LNCaP clone FGC (cell line): ENCODE data around the gene XPO6.

Experiments
- DNase-seq: peaks from one replicate; pipeline ENCODE4 v3.0.0-alpha.2; 2011; ENCODE audit warnings: low read depth
- H3K4me3 ChIP-seq: 2 replicates; pipeline ENCODE4 v1.5.1; 2011; ENCODE audit warnings: mild to moderate bottlenecking, low read depth, low read length, control low read depth
- CTCF ChIP-seq: IDR thresholded peaks from 2 replicates; pipeline ENCODE4 v1.5.1; 2012; ENCODE audit warnings: mild to moderate bottlenecking; ENCODE audit not compliant: control insufficient read depth, insufficient read depth; ENCODE audit errors: extremely low read depth

The XPO6 gene

GRCh38 chr16:28107232-28107631 is 104.5 kb downstream of the XPO6 start:
- no peak for TF ChIP-seq CTCF
- H3K4me3 ChIP-seq = no peak overlapping the region
- no peak for DNase-seq

- no peak overlapping the region for H3K4me3 ChIP-seq
- no peak for TF ChIP-seq CTCF
- no peak for DNase-seq
These were observed 105.1 kb downstream of the XPO6 start for GRCh38 chr16:28106467-28107215.

DNA sequence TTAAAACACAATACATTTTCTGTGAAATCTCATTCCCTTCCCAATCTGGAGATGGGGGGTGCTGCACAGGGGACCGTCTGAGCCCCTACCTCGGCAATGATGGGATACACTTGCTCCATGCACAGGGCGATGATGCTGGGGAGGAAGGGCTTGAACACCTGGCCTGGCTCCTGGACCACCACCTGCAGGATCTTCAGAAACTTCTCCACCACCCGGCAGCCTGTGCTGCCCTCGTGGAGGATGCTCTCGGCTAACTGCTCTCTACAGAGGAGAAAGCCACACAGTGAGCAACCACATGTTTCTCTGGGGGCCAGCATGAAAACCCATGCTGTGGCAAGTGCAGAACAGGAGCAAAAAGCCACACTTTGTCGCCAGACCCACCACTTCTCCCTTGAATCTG is 105.8 kb downstream of the XPO6 start:
- no peak for TF ChIP-seq CTCF
- H3K4me3 ChIP-seq = no peak overlapping the region
- DNase-seq = no peak

DNA sequence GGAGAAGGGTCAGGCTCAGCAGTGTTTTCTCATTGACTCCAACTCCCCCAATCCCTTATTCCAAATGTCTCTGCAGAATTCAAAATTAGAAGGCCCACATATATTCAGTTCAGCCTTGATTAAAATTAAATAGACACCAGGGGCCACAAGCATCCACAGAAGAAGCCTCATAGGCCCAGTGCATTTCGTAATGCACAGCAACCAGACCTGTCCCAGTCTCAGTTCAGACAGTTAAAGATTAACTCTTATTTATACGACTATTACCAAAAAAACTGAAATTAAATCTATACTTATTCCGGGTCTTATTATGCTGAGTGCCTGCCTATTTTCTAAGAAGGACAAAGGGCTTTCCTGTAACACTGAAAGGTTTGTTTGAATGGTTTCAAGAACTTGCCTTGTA is 106.5 kb downstream of the XPO6 start:
- no peak for DNase-seq
- TF ChIP-seq CTCF = no peak
- no peak overlapping the region for H3K4me3 ChIP-seq

DNA sequence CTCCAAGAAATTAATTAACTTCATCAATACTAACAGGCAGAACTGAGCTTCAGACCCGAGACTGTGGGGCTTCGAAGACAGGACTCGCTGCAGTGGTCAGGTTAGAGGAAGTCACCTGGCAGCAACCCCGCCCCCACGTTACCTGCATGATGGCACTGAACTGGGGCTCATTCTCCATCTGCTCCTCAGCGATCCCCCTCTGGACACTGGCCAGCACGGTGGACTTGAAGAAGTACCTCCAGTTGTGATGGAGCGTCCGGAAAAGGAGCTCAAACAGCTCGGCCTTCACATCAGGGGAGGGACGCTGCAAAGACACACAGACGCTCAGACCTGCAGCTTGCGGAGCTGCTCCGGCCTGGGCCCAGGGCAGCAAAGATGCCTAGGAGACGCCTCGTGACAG is 107.4 kb downstream of the XPO6 start:
- no peak overlapping the region for H3K4me3 ChIP-seq
- TF ChIP-seq CTCF = no peak
- no peak for DNase-seq

GRCh38 chr16:28103516-28104170 is 108.1 kb downstream of the XPO6 start:
- TF ChIP-seq CTCF = no peak
- no peak overlapping the region for H3K4me3 ChIP-seq
- no peak for DNase-seq

- no peak for TF ChIP-seq CTCF
- no peak for DNase-seq
- no peak overlapping the region for H3K4me3 ChIP-seq
These were observed 110.3 kb downstream of the XPO6 start for GRCh38 chr16:28101533-28101890.
